Measurements from ENCODE around the gene ROCK1.

ROCK1 gene

GRCh38 chr18:21074336-21075323 lies 37.0 kb downstream of the ROCK1 start:
- no peaks in the 10 kb centered on the region for H3K9me3 ChIP-seq (replicated peaks; ENCODE audit: low read length)
- H3K27me3 ChIP-seq (ENCODE audit: control insufficient read depth, insufficient read depth, low read length): no peaks in the 10 kb centered on the region
- H3K4me3 ChIP-seq (ENCODE audit: low read length): no peak overlapping the region
- peaks cover 7% of the 10 kb centered on the region for H3K4me1 ChIP-seq (ENCODE audit: control insufficient read depth, insufficient read depth, low read length)
- no peaks in the 10 kb centered on the region for H3K36me3 ChIP-seq (ENCODE audit: insufficient read depth, low read length)
- H3K9ac ChIP-seq (ENCODE audit: low read depth, low read length): no peak overlapping the region
- no peak overlapping the region for H3K4me2 ChIP-seq (ENCODE audit: low read length)

- H3K36me3 ChIP-seq (ENCODE audit: insufficient read depth, low read length): no peaks in the 10 kb centered on the region
- peaks cover 5% of the 10 kb centered on the region for H3K4me1 ChIP-seq (ENCODE audit: control insufficient read depth, insufficient read depth, low read length)
- no peak overlapping the region for H3K4me3 ChIP-seq (ENCODE audit: low read length)
- no peak overlapping the region for H3K9ac ChIP-seq (ENCODE audit: low read depth, low read length)
- H3K9me3 ChIP-seq (replicated peaks; ENCODE audit: low read length): no peaks in the 10 kb centered on the region
- no peak overlapping the region for H3K4me2 ChIP-seq (ENCODE audit: low read length)
- H3K27me3 ChIP-seq (ENCODE audit: control insufficient read depth, insufficient read depth, low read length): no peaks in the 10 kb centered on the region
Observed at GRCh38 chr18:21073180-21073579, 38.4 kb downstream of the ROCK1 start.

GRCh38 chr18:21071071-21071470 lies 40.5 kb downstream of the ROCK1 start:
- H3K4me2 ChIP-seq (ENCODE audit: low read length): no peak overlapping the region
- peaks cover 4% of the 10 kb centered on the region for H3K36me3 ChIP-seq (ENCODE audit: insufficient read depth, low read length)
- H3K9me3 ChIP-seq (replicated peaks; ENCODE audit: low read length): no peaks in the 10 kb centered on the region
- H3K27me3 ChIP-seq (ENCODE audit: control insufficient read depth, insufficient read depth, low read length): no peaks in the 10 kb centered on the region
- H3K4me3 ChIP-seq (ENCODE audit: low read length): no peak overlapping the region
- no peak overlapping the region for H3K9ac ChIP-seq (ENCODE audit: low read depth, low read length)
- no peaks in the 10 kb centered on the region for H3K4me1 ChIP-seq (ENCODE audit: control insufficient read depth, insufficient read depth, low read length)

GRCh38 chr18:21069468-21069867 lies 42.1 kb downstream of the ROCK1 start:
- Histone ChIP-seq H3K36me3 (ENCODE audit: insufficient read depth, low read length) (peaks cover 4% of the 10 kb centered on the region), H3K4me2 (ENCODE audit: low read length) (no peak overlapping the region), H3K9me3 (replicated peaks; ENCODE audit: low read length) (no peaks in the 10 kb centered on the region), H3K4me1 (ENCODE audit: control insufficient read depth, insufficient read depth, low read length) (peaks cover 7% of the 10 kb centered on the region), H3K9ac (ENCODE audit: low read depth, low read length) (no peak overlapping the region), H3K4me3 (ENCODE audit: low read length) (no peak overlapping the region), H3K27me3 (ENCODE audit: control insufficient read depth, insufficient read depth, low read length) (no peaks in the 10 kb centered on the region)

GRCh38 chr18:21064347-21064746 lies 47.3 kb downstream of the ROCK1 start:
- Histone ChIP-seq H3K27me3 (ENCODE audit: control insufficient read depth, insufficient read depth, low read length) (no peaks in the 10 kb centered on the region), H3K4me3 (ENCODE audit: low read length) (no peak overlapping the region), H3K4me2 (ENCODE audit: low read length) (no peak overlapping the region), H3K9ac (ENCODE audit: low read depth, low read length) (peak overlapping the region; percentile 14), H3K9me3 (replicated peaks; ENCODE audit: low read length) (no peaks in the 10 kb centered on the region), H3K4me1 (ENCODE audit: control insufficient read depth, insufficient read depth, low read length) (peaks cover 13% of the 10 kb centered on the region), H3K36me3 (ENCODE audit: insufficient read depth, low read length) (peaks cover 4% of the 10 kb centered on the region)

- H3K36me3 ChIP-seq (ENCODE audit: insufficient read depth, low read length): peaks cover 4% of the 10 kb centered on the region
- no peak overlapping the region for H3K9ac ChIP-seq (ENCODE audit: low read depth, low read length)
- no peak overlapping the region for H3K4me3 ChIP-seq (ENCODE audit: low read length)
- no peaks in the 10 kb centered on the region for H3K9me3 ChIP-seq (replicated peaks; ENCODE audit: low read length)
- no peak overlapping the region for H3K4me2 ChIP-seq (ENCODE audit: low read length)
- H3K4me1 ChIP-seq (ENCODE audit: control insufficient read depth, insufficient read depth, low read length): peaks cover 13% of the 10 kb centered on the region
- no peaks in the 10 kb centered on the region for H3K27me3 ChIP-seq (ENCODE audit: control insufficient read depth, insufficient read depth, low read length)
Observed at GRCh38 chr18:21063011-21063410, 48.6 kb downstream of the ROCK1 start.

- H3K9me3 ChIP-seq (replicated peaks; ENCODE audit: low read length): no peaks in the 10 kb centered on the region
- no peaks in the 10 kb centered on the region for H3K36me3 ChIP-seq (ENCODE audit: insufficient read depth, low read length)
- H3K9ac ChIP-seq (ENCODE audit: low read depth, low read length): no peak overlapping the region
- peaks cover 29% of the 10 kb centered on the region for H3K4me1 ChIP-seq (ENCODE audit: control insufficient read depth, insufficient read depth, low read length)
- H3K4me3 ChIP-seq (ENCODE audit: low read length): no peak overlapping the region
- H3K27me3 ChIP-seq (ENCODE audit: control insufficient read depth, insufficient read depth, low read length): no peaks in the 10 kb centered on the region
- H3K4me2 ChIP-seq (ENCODE audit: low read length): no peak overlapping the region
Observed at GRCh38 chr18:21057112-21057511, 54.5 kb downstream of the ROCK1 start.

GRCh38 chr18:21056545-21056944 lies 55.1 kb downstream of the ROCK1 start:
- Histone ChIP-seq H3K4me3 (ENCODE audit: low read length) (no peak overlapping the region), H3K4me2 (ENCODE audit: low read length) (no peak overlapping the region), H3K9me3 (replicated peaks; ENCODE audit: low read length) (no peaks in the 10 kb centered on the region), H3K36me3 (ENCODE audit: insufficient read depth, low read length) (no peaks in the 10 kb centered on the region), H3K4me1 (ENCODE audit: control insufficient read depth, insufficient read depth, low read length) (peaks cover 35% of the 10 kb centered on the region), H3K9ac (ENCODE audit: low read depth, low read length) (no peak overlapping the region), H3K27me3 (ENCODE audit: control insufficient read depth, insufficient read depth, low read length) (no peaks in the 10 kb centered on the region)

GRCh38 chr18:21054252-21054821 lies 57.3 kb downstream of the ROCK1 start:
- peaks cover 44% of the 10 kb centered on the region for H3K4me1 ChIP-seq (ENCODE audit: control insufficient read depth, insufficient read depth, low read length)
- no peaks in the 10 kb centered on the region for H3K27me3 ChIP-seq (ENCODE audit: control insufficient read depth, insufficient read depth, low read length)
- H3K4me3 ChIP-seq (ENCODE audit: low read length): no peak overlapping the region
- H3K4me2 ChIP-seq (ENCODE audit: low read length): no peak overlapping the region
- no peak overlapping the region for H3K9ac ChIP-seq (ENCODE audit: low read depth, low read length)
- no peaks in the 10 kb centered on the region for H3K36me3 ChIP-seq (ENCODE audit: insufficient read depth, low read length)
- no peaks in the 10 kb centered on the region for H3K9me3 ChIP-seq (replicated peaks; ENCODE audit: low read length)

GRCh38 chr18:21053127-21053526 lies 58.5 kb downstream of the ROCK1 start:
- Histone ChIP-seq H3K36me3 (ENCODE audit: insufficient read depth, low read length) (no peaks in the 10 kb centered on the region), H3K4me3 (ENCODE audit: low read length) (no peak overlapping the region), H3K9me3 (replicated peaks; ENCODE audit: low read length) (no peaks in the 10 kb centered on the region), H3K9ac (ENCODE audit: low read depth, low read length) (peak overlapping the region; percentile 29), H3K4me1 (ENCODE audit: control insufficient read depth, insufficient read depth, low read length) (peaks cover 44% of the 10 kb centered on the region), H3K27me3 (ENCODE audit: control insufficient read depth, insufficient read depth, low read length) (no peaks in the 10 kb centered on the region), H3K4me2 (ENCODE audit: low read length) (peak overlapping the region; percentile 41)

GRCh38 chr18:21052385-21052784 lies 59.2 kb downstream of the ROCK1 start:
- Histone ChIP-seq H3K9ac (ENCODE audit: low read depth, low read length) (peak overlapping the region; percentile 29), H3K4me2 (ENCODE audit: low read length) (peak overlapping the region; percentile 29), H3K36me3 (ENCODE audit: insufficient read depth, low read length) (no peaks in the 10 kb centered on the region), H3K4me3 (ENCODE audit: low read length) (no peak overlapping the region), H3K4me1 (ENCODE audit: control insufficient read depth, insufficient read depth, low read length) (peaks cover 45% of the 10 kb centered on the region), H3K27me3 (ENCODE audit: control insufficient read depth, insufficient read depth, low read length) (no peaks in the 10 kb centered on the region), H3K9me3 (replicated peaks; ENCODE audit: low read length) (no peaks in the 10 kb centered on the region)

All from skeletal muscle satellite cell (primary cell).